Hepatocyte (in vitro differentiated cells): ENCODE results near the gene ATP5PF.

Experiments
- EZH2 ChIP-seq: fragments of 200-600 bp; sonication (generic); IDR thresholded peaks from 2 replicates; pipeline ENCODE4 v1.6.1; 2016; ENCODE audit warnings: antibody characterized with exemption, mild to moderate bottlenecking, borderline replicate concordance
- TF ChIP-seq, protein P1 (sequence below): fragments of 200-600 bp; sonication (generic); IDR thresholded peaks from 2 replicates; pipeline ENCODE4 v1.5.1; 2016; ENCODE audit warnings: antibody characterized with exemption, mild to moderate bottlenecking; ENCODE audit not compliant: poor library complexity

DNA sequence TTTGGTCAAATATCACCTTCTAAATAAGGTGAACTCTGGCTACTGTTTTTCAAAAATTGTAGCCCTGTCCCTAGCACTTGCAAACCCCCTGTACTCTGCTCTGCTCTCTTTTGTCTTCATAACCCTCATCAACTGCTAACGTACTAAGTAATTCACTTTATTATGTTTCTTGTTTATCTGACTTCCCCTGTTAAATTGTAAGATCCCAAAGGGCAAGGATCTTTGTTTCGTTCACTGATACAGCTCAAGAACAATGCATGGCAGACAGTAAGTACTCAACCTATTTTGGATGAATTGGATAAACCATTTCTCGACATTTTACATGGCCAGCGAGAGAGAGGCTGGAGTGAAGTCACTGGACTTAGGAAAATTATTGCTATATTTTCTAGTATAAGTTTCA is 46.9 kb downstream of the ATP5PF start:
- TF ChIP-seq, protein P1, sequence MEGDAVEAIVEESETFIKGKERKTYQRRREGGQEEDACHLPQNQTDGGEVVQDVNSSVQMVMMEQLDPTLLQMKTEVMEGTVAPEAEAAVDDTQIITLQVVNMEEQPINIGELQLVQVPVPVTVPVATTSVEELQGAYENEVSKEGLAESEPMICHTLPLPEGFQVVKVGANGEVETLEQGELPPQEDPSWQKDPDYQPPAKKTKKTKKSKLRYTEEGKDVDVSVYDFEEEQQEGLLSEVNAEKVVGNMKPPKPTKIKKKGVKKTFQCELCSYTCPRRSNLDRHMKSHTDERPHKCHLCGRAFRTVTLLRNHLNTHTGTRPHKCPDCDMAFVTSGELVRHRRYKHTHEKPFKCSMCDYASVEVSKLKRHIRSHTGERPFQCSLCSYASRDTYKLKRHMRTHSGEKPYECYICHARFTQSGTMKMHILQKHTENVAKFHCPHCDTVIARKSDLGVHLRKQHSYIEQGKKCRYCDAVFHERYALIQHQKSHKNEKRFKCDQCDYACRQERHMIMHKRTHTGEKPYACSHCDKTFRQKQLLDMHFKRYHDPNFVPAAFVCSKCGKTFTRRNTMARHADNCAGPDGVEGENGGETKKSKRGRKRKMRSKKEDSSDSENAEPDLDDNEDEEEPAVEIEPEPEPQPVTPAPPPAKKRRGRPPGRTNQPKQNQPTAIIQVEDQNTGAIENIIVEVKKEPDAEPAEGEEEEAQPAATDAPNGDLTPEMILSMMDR = no peak
- no peak for TF ChIP-seq EZH2
